ENCODE results near the gene CLSTN3. TPM values are rescaled to one million over a fixed set of nuclear protein-coding genes. Genes with fewer than 3 reads are reported as not detected.

Gene CLSTN3
- polyA plus RNA-seq, 1 of the 3 experiments (the other 2 are of a cell fraction): 12.7 TPM

DNA sequence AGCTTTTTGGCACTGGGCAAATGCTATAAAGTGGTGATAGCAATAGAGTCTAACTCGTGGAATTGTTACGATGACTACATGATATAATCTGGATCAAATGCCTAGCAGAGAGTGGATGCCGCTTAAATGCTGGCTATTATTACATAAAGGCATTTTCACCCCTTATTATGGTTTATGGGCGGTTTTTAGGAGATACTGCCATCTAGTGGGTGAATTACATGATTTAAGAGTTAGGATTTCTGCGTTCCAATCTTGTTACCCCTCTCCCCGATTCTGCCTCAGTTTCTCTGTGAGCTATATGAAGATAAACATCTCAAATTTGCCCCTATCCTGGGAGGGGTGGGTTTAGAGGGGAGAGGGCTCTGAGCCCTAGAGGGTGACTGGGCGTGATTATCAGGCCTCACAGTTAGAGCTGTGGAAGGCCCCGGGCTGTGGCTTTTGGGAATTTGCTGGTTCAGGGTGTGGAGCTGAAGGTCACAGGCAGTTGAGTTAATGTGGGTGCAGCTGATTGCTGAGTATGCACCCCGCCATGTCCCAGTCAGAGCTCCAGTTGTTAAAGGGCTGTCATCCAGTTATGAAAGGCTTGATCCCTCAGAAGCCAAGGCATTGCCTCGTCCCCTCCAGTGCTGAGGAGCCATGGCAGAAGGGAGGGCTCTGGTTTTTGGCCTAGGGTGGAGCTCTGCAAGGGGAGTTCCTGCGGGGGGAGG, 14.4 kb downstream of the CLSTN3 start:
- 37% methylated on average over 11 of the region's 11 CpGs for WGBS (ENCODE audit: low lambda C conversion rate)
- no peaks in the 10 kb centered on the region for H3K9me3 ChIP-seq
- H2AFZ ChIP-seq (ENCODE audit: low read depth): no peak overlapping the region
- TF ChIP-seq TCF12 (IDR thresholded peaks at IDR 0.05) (no peak), YY1 (IDR thresholded peaks at IDR 0.05; ENCODE audit: low read depth) (no peak), FOXJ3 (CRISPR knock-in tag; IDR thresholded peaks at IDR 0.05) (no peak), EP300 (IDR thresholded peaks at IDR 0.05; ENCODE audit: borderline replicate concordance in 1 of 2, low read depth in 1 of 2, low read length in 1 of 2) (no peak), SMC3 (IDR thresholded peaks at IDR 0.05; ENCODE audit: low read depth, low read length) (peak; percentile 31), TAF1 (IDR thresholded peaks at IDR 0.05; ENCODE audit: borderline replicate concordance, low read depth, low read length) (no peak), EZH2phosphoT487 (IDR thresholded peaks at IDR 0.05; ENCODE audit: borderline replicate concordance, low read depth) (no peak), RFX5 (IDR thresholded peaks at IDR 0.05; ENCODE audit: low read length) (no peak), RXRA (IDR thresholded peaks at IDR 0.05; ENCODE audit: borderline replicate concordance, low read depth) (no peak), FOXM1 (IDR thresholded peaks at IDR 0.05; ENCODE audit: low read depth) (no peak), FOSL2 (IDR thresholded peaks at IDR 0.05; ENCODE audit: borderline replicate concordance, low read depth) (no peak), NRF1 (IDR thresholded peaks at IDR 0.05; ENCODE audit: low read depth, low read length) (no peak), RCOR1 (IDR thresholded peaks at IDR 0.05; ENCODE audit: low read length) (no peak), RAD21 (IDR thresholded peaks at IDR 0.05; ENCODE audit: low read length) (peak; percentile 62), TEAD4 (IDR thresholded peaks at IDR 0.05; ENCODE audit: borderline replicate concordance, insufficient read depth) (no peak), CHD2 (IDR thresholded peaks at IDR 0.05; ENCODE audit: low read length, partially characterized antibody) (no peak), NFIC (IDR thresholded peaks at IDR 0.05; ENCODE audit: borderline replicate concordance) (no peak)
- TF ChIP-seq, protein P1, sequence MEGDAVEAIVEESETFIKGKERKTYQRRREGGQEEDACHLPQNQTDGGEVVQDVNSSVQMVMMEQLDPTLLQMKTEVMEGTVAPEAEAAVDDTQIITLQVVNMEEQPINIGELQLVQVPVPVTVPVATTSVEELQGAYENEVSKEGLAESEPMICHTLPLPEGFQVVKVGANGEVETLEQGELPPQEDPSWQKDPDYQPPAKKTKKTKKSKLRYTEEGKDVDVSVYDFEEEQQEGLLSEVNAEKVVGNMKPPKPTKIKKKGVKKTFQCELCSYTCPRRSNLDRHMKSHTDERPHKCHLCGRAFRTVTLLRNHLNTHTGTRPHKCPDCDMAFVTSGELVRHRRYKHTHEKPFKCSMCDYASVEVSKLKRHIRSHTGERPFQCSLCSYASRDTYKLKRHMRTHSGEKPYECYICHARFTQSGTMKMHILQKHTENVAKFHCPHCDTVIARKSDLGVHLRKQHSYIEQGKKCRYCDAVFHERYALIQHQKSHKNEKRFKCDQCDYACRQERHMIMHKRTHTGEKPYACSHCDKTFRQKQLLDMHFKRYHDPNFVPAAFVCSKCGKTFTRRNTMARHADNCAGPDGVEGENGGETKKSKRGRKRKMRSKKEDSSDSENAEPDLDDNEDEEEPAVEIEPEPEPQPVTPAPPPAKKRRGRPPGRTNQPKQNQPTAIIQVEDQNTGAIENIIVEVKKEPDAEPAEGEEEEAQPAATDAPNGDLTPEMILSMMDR (IDR thresholded peaks at IDR 0.05): peak; percentile 73
- TF ChIP-seq, protein P2, sequence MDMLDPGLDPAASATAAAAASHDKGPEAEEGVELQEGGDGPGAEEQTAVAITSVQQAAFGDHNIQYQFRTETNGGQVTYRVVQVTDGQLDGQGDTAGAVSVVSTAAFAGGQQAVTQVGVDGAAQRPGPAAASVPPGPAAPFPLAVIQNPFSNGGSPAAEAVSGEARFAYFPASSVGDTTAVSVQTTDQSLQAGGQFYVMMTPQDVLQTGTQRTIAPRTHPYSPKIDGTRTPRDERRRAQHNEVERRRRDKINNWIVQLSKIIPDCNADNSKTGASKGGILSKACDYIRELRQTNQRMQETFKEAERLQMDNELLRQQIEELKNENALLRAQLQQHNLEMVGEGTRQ (IDR thresholded peaks at IDR 0.05; ENCODE audit: borderline replicate concordance, low read depth, low read length): no peak
- TF ChIP-seq, protein P3, sequence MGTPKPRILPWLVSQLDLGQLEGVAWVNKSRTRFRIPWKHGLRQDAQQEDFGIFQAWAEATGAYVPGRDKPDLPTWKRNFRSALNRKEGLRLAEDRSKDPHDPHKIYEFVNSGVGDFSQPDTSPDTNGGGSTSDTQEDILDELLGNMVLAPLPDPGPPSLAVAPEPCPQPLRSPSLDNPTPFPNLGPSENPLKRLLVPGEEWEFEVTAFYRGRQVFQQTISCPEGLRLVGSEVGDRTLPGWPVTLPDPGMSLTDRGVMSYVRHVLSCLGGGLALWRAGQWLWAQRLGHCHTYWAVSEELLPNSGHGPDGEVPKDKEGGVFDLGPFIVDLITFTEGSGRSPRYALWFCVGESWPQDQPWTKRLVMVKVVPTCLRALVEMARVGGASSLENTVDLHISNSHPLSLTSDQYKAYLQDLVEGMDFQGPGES (IDR thresholded peaks at IDR 0.05; ENCODE audit: low read depth, low read length): no peak
- TF ChIP-seq, protein P4, sequence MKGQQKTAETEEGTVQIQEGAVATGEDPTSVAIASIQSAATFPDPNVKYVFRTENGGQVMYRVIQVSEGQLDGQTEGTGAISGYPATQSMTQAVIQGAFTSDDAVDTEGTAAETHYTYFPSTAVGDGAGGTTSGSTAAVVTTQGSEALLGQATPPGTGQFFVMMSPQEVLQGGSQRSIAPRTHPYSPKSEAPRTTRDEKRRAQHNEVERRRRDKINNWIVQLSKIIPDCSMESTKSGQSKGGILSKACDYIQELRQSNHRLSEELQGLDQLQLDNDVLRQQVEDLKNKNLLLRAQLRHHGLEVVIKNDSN (IDR thresholded peaks at IDR 0.05; ENCODE audit: borderline replicate concordance, low read depth): no peak
- TF ChIP-seq, protein P5, sequence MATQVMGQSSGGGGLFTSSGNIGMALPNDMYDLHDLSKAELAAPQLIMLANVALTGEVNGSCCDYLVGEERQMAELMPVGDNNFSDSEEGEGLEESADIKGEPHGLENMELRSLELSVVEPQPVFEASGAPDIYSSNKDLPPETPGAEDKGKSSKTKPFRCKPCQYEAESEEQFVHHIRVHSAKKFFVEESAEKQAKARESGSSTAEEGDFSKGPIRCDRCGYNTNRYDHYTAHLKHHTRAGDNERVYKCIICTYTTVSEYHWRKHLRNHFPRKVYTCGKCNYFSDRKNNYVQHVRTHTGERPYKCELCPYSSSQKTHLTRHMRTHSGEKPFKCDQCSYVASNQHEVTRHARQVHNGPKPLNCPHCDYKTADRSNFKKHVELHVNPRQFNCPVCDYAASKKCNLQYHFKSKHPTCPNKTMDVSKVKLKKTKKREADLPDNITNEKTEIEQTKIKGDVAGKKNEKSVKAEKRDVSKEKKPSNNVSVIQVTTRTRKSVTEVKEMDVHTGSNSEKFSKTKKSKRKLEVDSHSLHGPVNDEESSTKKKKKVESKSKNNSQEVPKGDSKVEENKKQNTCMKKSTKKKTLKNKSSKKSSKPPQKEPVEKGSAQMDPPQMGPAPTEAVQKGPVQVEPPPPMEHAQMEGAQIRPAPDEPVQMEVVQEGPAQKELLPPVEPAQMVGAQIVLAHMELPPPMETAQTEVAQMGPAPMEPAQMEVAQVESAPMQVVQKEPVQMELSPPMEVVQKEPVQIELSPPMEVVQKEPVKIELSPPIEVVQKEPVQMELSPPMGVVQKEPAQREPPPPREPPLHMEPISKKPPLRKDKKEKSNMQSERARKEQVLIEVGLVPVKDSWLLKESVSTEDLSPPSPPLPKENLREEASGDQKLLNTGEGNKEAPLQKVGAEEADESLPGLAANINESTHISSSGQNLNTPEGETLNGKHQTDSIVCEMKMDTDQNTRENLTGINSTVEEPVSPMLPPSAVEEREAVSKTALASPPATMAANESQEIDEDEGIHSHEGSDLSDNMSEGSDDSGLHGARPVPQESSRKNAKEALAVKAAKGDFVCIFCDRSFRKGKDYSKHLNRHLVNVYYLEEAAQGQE (IDR thresholded peaks at IDR 0.05; ENCODE audit: low read depth, low read length): no peak

More for the DNA sequence above, 14.4 kb downstream of the CLSTN3 start:
- POLR2A ChIA-PET: interaction anchor here (0.5 kb wide), 1 partner anchor 85 kb away, joined by 7 read pairs; no protein-coding TSS in a partner anchor
- no peak overlapping the region for H3K27ac ChIP-seq (ENCODE audit: low read depth in 2 of 2, low read length in 1 of 2)
- peaks cover 0 to 3% of the 10 kb centered on the region in 2 experiments for H3K36me3 ChIP-seq (replicated peaks in 1 of 2; ENCODE audit: control insufficient read depth in 1 of 2, insufficient read depth in 2 of 2, low read length in 1 of 2)
- H3K4me3 ChIP-seq (ENCODE audit: low read depth in 2 of 2, low read length in 1 of 2): no peak overlapping the region
- H3K27me3 ChIP-seq (ENCODE audit: insufficient read depth): no peaks in the 10 kb centered on the region
- no peaks in the 10 kb centered on the region for H4K20me1 ChIP-seq (ENCODE audit: insufficient read depth)
- no peaks in the 10 kb centered on the region for H3F3A ChIP-seq (replicated peaks; ENCODE audit: insufficient read depth)
- H3K79me2 ChIP-seq (ENCODE audit: insufficient read depth): no peaks in the 10 kb centered on the region
- H3K4me1 ChIP-seq (ENCODE audit: control insufficient read depth in 1 of 2, insufficient read depth in 2 of 2, low read depth in 1 of 2, low read length in 1 of 2): no peaks in the 10 kb centered on the region
- H3K9ac ChIP-seq: no peak overlapping the region
- H3K4me2 ChIP-seq: no peak overlapping the region
- CTCF ChIA-PET: interaction anchor here (0.7 to 3.9 kb wide), 29 partner anchors 9 to 682 kb away, joined by 3 to 49 read pairs (median 4); partner anchors contain the start of genes C12orf57, C1R and RNU7-1
- DNase-seq: peak; percentile 70
- no peaks in the 10 kb centered on the region for H3K9me2 ChIP-seq

Data from SK-N-SH (cell line).